Heart right ventricle (tissue), 16 donors: ENCODE measurements around the gene ZNF565. TPM values are rescaled to one million over a fixed set of nuclear protein-coding genes. Genes with fewer than 3 reads are reported as not detected.

ENCODE experiments used
- ATAC-seq, 8 donors: fragments of 200-7000 bp; cut with Tn5 transposase; one replicate each; pipeline ENCODE4 v1.9.1; 2020; ENCODE audit warnings: mild to moderate bottlenecking in 8 of 8, moderate library complexity in 8 of 8, moderate number of reproducible peaks in 1 of 8
- DNase-seq, 2 donors: peaks; one replicate each; pipeline ENCODE4 v3.0.0-alpha.2; 2020
- H3K27ac ChIP-seq, 10 donors: fragments of 200-600 bp; sonication (generic) in 2 of 10; one replicate each; pipeline versions ENCODE4 v1.5.0 to v1.8.0; 2020 to 2022; ENCODE audit warnings: mild to moderate bottlenecking in 3 of 10
- H3K27me3 ChIP-seq, 7 donors: fragments of 200-600 bp; one replicate each; pipeline ENCODE4 v1.8.0; 2021 to 2022; ENCODE audit warnings: mild to moderate bottlenecking in 2 of 7
- H3K36me3 ChIP-seq, 9 donors: fragments of 200-600 bp; sonication (generic) in 1 of 9; one replicate each; pipeline versions ENCODE4 v1.5.0 to v1.8.0; 2020 to 2022; ENCODE audit warnings: mild to moderate bottlenecking in 2 of 9
- H3K4me1 ChIP-seq, 9 donors: fragments of 200-600 bp; sonication (generic) in 1 of 9; one replicate each; pipeline versions ENCODE4 v1.5.0 to v1.8.0; 2020 to 2022; ENCODE audit warnings: mild to moderate bottlenecking in 4 of 9
- H3K4me3 ChIP-seq, 10 donors: fragments of 200-600 bp; sonication (generic) in 2 of 10; one replicate each; pipeline versions ENCODE4 v1.5.0 to v1.8.0; 2020 to 2022; ENCODE audit warnings: mild to moderate bottlenecking in 7 of 10, moderate library complexity in 2 of 10
- H3K9me3 ChIP-seq, 11 donors: fragments of 200-600 bp in 10 of 11; sonication (generic) in 2 of 11; one replicate each; pipeline versions ENCODE4 v1.5.0 to v1.8.0; 2013 to 2022; ENCODE audit warnings: mild to moderate bottlenecking in 2 of 11, control low read depth in 1 of 11, moderate library complexity in 1 of 11
- CTCF ChIP-seq, 9 donors: fragments of 200-600 bp; sonication (generic) in 2 of 9; IDR thresholded peaks; one replicate each; pipeline versions ENCODE4 v1.5.0 to v1.8.0; 2021 to 2022; ENCODE audit warnings: antibody characterized with exemption in 9 of 9, mild to moderate bottlenecking in 5 of 9, moderate library complexity in 1 of 9
- WGBS, 2 donors: extraction: QIAGEN DNeasy Blood & Tissue Kit; methylation state at CpG; one replicate each; pipeline ENCODE4 v1.1.7; 2013; ENCODE audit warnings: inconsistent platforms in 1 of 2; 5-methylcytosine and 5-hydroxymethylcytosine counted together
- intact Hi-C, 10 donors: fragments of 100-400 bp; cut with DNase I; formaldehyde crosslinking; loops; one replicate each; pipeline versions ENCODE4 v1.11.1 to v1.14.2; 2022
- polyA plus RNA-seq, 2 donors: library from polyadenylated mRNA; stranded (reverse); fragments of 200-250 nt; gene quantifications; one replicate each; pipeline ENCODE4 v1.2.3, GENCODE V29; 2013
- total RNA-seq, 10 donors: library from RNA; stranded (reverse); fragmentation: NEBNext Ultra II Directional in 3 of 10; extraction: Animal tissue kit (Norgen Biotek cat#: 25700) in 3 of 10; gene quantifications; one replicate each; pipeline versions ENCODE4 v1.2.1 to v1.2.4, GENCODE V29; 2021 to 2023
- donor health status: Arrhythmogenic right ventricular cardiomyopathy.
- donor health status: ischemic (EF 13 %, LVEDD 7.1; RV severe dilation, severe dysfunction).
- donor health status: healthy with polysubstance abuse.
- donor health status: DM: no; HTN: yes; CAD: no.
- donor health status: DM: no; HTN: no; CAD: no.
- donor health status: ischemic (EF 25% LVEDD 6.9; RV normal size, moderate dysfunction).
- donor health status: ischemic (EF 25% LVEDD 5.7; RV mildly dilated, moderate dysfunction).
- donor health status: healthy.
- donor health status: DM: yes; HTN: yes; CAD: no.
- donor health status: Ischemic cardiomyopathy.
- donor health status: ischemic (EF 35%, LVEDD 5.7; RV mildly dilated, moderate dysfunction).
- donor health status: nonischemic (EF 11% LVEDD 7.7; RV severe dilation, severe dysfunction).
- donor health status: DM: yes; HTN: yes; CAD: no.
- donor health status: PGD.
- donor health status: ischemic (EF 29% LVEDD 5.4; RV normal size, mild dysfunction).
- donor health status: nonischemic (EF 23%, LVEDD 6.1; RV moderate dilation, normal function).

The ZNF565 gene
- total and polyA plus RNA-seq, 12 donors: 2.2 to 5.1 (median 3.5) TPM

GRCh38 chr19:36141039-36141927 lies 73.2 kb downstream of the ZNF565 start:
- Histone ChIP-seq H3K4me3 (peak overlapping the region; percentile 73 to 99 (median 88)), H3K36me3 (peaks cover 4 to 49% (median 41%) of the 10 kb centered on the region in 9 donors), H3K27me3 (no peaks in the 10 kb centered on the region), H3K27ac (peak overlapping the region; percentile 89 to 100 (median 99)), H3K4me1 (peaks cover 0 to 30% (median 21%) of the 10 kb centered on the region in 9 donors), H3K9me3 (no peaks in the 10 kb centered on the region)
- ATAC-seq (peak; percentile 62 to 80 (median 72)), DNase-seq (peak; percentile 87 to 88)
- WGBS, 2 donors: 18% methylated on average over 42 of the region's 42 CpGs
- no peak for TF ChIP-seq CTCF (IDR thresholded peaks at IDR 0.05)
- intact Hi-C loops: no loop called here

GRCh38 chr19:36140304-36141038 lies 74.0 kb downstream of the ZNF565 start:
- peaks cover 0 to 34% (median 21%) of the 10 kb centered on the region in 9 donors for H3K4me1 ChIP-seq
- H3K4me3 ChIP-seq: peak overlapping the region; percentile 73 to 99 (median 88)
- WGBS, 2 donors: 0 to 1% methylated on average over 30 to 31 of the region's 31 CpGs
- DNase-seq: peak; percentile 38 to 64
- TF ChIP-seq CTCF (IDR thresholded peaks at IDR 0.05): no peak
- intact Hi-C loops: loop anchor here in 1 of 10 donors (1.0 kb wide), 1 partner anchor 29 kb away; no protein-coding TSS in a partner anchor
- peak; percentile 6 to 27 (median 16) for ATAC-seq
- H3K27me3 ChIP-seq: no peaks in the 10 kb centered on the region
- H3K27ac ChIP-seq: peak overlapping the region; percentile 89 to 100 (median 99)
- H3K36me3 ChIP-seq: peaks cover 2 to 41% (median 33%) of the 10 kb centered on the region in 9 donors
- no peaks in the 10 kb centered on the region for H3K9me3 ChIP-seq

- intact Hi-C loops: loop anchor here in 2 of 10 donors (1.0 kb wide), 2 partner anchors 11 to 30 kb away; no protein-coding TSS in a partner anchor
- Histone ChIP-seq H3K36me3 (peaks cover 0 to 33% (median 25%) of the 10 kb centered on the region in 9 donors), H3K4me3 (peak within 1 kb of the TSS; percentile 73 to 99 (median 88)), H3K27ac (peak within 1 kb of the TSS; percentile 89 to 100 (median 99)), H3K9me3 (no peaks in the 10 kb centered on the region), H3K27me3 (no peaks in the 10 kb centered on the region), H3K4me1 (peaks cover 0 to 34% (median 21%) of the 10 kb centered on the region in 9 donors)
- 0 to 1% methylated on average over 75 of the region's 75 CpGs for WGBS, 2 donors
- DNase-seq (peak; percentile 98 to 99), ATAC-seq (peak; percentile 88 to 96 (median 94))
- peak in 4 of 9 donors; percentile 19 to 29 (median 24) for TF ChIP-seq CTCF (IDR thresholded peaks at IDR 0.05)
Observed at GRCh38 chr19:36139473-36140303, 74.8 kb downstream of the ZNF565 start, which contains the start of gene CAPNS1. Gene CAPNS1, plus strand, starts transcription at chr19:36140066. Its CDS starts 946 bp downstream, at chr19:36141012.
